Subcutaneous adipose tissue (tissue), 4 donors: ENCODE measurements around the gene PDGFD. TPM values are rescaled to one million over a fixed set of nuclear protein-coding genes. Genes with fewer than 3 reads are reported as not detected.

Source experiments
- CTCF ChIP-seq: fragments of 450-650 bp; IDR thresholded peaks from one replicate; pipeline ENCODE4 v1.5.1; 2016; ENCODE audit warnings: low read depth, mild to moderate bottlenecking, control low read depth, antibody characterized with exemption, moderate library complexity
- total RNA-seq, 4 donors: library from RNA; depleted of rRNA; stranded (reverse); fragments of >200 nt; gene quantifications; one replicate each; pipeline ENCODE4 v1.1.0, GENCODE V29; 2016

The PDGFD gene
- total RNA-seq, 4 donors from 2014 or later = 19.4 to 77.7 (median 44.9) TPM

GRCh38 chr11:104003491-104003890 lies 160.5 kb downstream of the PDGFD start:
- no peak for TF ChIP-seq CTCF

GRCh38 chr11:104001561-104002056 lies 162.3 kb downstream of the PDGFD start:
- TF ChIP-seq CTCF = no peak

GRCh38 chr11:104000798-104001197 lies 163.1 kb downstream of the PDGFD start:
- TF ChIP-seq CTCF = no peak

- no peak for TF ChIP-seq CTCF
Observed at GRCh38 chr11:103998826-103999508, 165.0 kb downstream of the PDGFD start.

GRCh38 chr11:103997082-103997481 lies 166.9 kb downstream of the PDGFD start:
- TF ChIP-seq CTCF = no peak

GRCh38 chr11:103995896-103996295 lies 168.1 kb downstream of the PDGFD start:
- no peak for TF ChIP-seq CTCF

- no peak for TF ChIP-seq CTCF
Observed at GRCh38 chr11:103994518-103994917, 169.4 kb downstream of the PDGFD start.
